GM21786 (cell line): ENCODE measurements around the gene SBNO2.
"Not testable (repeated sequence)": the region's sequence is repeated elsewhere in the genome, so short reads cannot be mapped to it uniquely, and the experiment has no call there.

ENCODE experiments used
- ATAC-seq: cut with Tn5 transposase; IDR thresholded peaks from one replicate; pipeline ENCODE4 v1.9.1; 2021; ENCODE audit not compliant: unreplicated experiment

Gene SBNO2

GRCh38 chr19:1139126-1139525 is 34.9 kb downstream of the SBNO2 start:
- ATAC-seq: no peak

- ATAC-seq: no peak
Observed at GRCh38 chr19:1138121-1138520, 35.9 kb downstream of the SBNO2 start.

GRCh38 chr19:1136621-1137317 is 37.3 kb downstream of the SBNO2 start:
- no peak for ATAC-seq

- no peak for ATAC-seq
Observed at GRCh38 chr19:1136201-1136600, 37.9 kb downstream of the SBNO2 start.

GRCh38 chr19:1135454-1135853 is 38.6 kb downstream of the SBNO2 start:
- no peak for ATAC-seq

GRCh38 chr19:1134431-1134830 is 39.6 kb downstream of the SBNO2 start:
- no peak for ATAC-seq

- ATAC-seq: no peak
Observed at GRCh38 chr19:1133471-1133929, 40.6 kb downstream of the SBNO2 start.

GRCh38 chr19:1132552-1133383 is 41.3 kb downstream of the SBNO2 start:
- ATAC-seq: no peak

GRCh38 chr19:1131718-1132551 is 42.1 kb downstream of the SBNO2 start:
- ATAC-seq: no peak

- ATAC-seq: no peak
Observed at GRCh38 chr19:1130771-1131717, 43.0 kb downstream of the SBNO2 start.

GRCh38 chr19:1129535-1129934 is 44.5 kb downstream of the SBNO2 start:
- ATAC-seq: no peak

- not testable (repeated sequence) for ATAC-seq
Observed at GRCh38 chr19:1129084-1129483, 45.0 kb downstream of the SBNO2 start.

GRCh38 chr19:1128106-1128505 is 46.0 kb downstream of the SBNO2 start:
- no peak for ATAC-seq

- ATAC-seq: no peak
Observed at GRCh38 chr19:1126984-1127760, 46.9 kb downstream of the SBNO2 start.

- ATAC-seq: no peak
Observed at GRCh38 chr19:1125601-1126467, 48.2 kb downstream of the SBNO2 start.

GRCh38 chr19:1123885-1124677 is 50.0 kb downstream of the SBNO2 start:
- ATAC-seq: no peak

- ATAC-seq: no peak
Observed at GRCh38 chr19:1123381-1123780, 50.7 kb downstream of the SBNO2 start.

GRCh38 chr19:1122972-1123363 is 51.1 kb downstream of the SBNO2 start:
- no peak for ATAC-seq
